ACHN (cell line): ENCODE measurements around the gene HOXA9.

Experiments used
- DNase-seq: peaks from one replicate; pipeline ENCODE4 v3.0.0-alpha.2; 2015
- in situ Hi-C: cut with HindIII; loops from 2 replicates; pipeline ENCODE4 v1.10.0; 2017; ENCODE audit warnings: low sequenced_read_pairs, low pct_ligation_motif_present, low pct_unique_long_range_greater_than_20kb

HOXA9 gene

GRCh38 chr7:27149842-27150567 is 15.3 kb downstream of the HOXA9 start:
- DNase-seq = peak; percentile 53
- in situ Hi-C loops = no loop called here

- in situ Hi-C loops = no loop called here
- DNase-seq = peak; percentile 40
These were observed 16.3 kb downstream of the HOXA9 start for GRCh38 chr7:27148756-27149641.

- in situ Hi-C loops = no loop called here
- DNase-seq = peak; percentile 52
These were observed 17.1 kb downstream of the HOXA9 start for GRCh38 chr7:27148031-27148755.

DNA sequence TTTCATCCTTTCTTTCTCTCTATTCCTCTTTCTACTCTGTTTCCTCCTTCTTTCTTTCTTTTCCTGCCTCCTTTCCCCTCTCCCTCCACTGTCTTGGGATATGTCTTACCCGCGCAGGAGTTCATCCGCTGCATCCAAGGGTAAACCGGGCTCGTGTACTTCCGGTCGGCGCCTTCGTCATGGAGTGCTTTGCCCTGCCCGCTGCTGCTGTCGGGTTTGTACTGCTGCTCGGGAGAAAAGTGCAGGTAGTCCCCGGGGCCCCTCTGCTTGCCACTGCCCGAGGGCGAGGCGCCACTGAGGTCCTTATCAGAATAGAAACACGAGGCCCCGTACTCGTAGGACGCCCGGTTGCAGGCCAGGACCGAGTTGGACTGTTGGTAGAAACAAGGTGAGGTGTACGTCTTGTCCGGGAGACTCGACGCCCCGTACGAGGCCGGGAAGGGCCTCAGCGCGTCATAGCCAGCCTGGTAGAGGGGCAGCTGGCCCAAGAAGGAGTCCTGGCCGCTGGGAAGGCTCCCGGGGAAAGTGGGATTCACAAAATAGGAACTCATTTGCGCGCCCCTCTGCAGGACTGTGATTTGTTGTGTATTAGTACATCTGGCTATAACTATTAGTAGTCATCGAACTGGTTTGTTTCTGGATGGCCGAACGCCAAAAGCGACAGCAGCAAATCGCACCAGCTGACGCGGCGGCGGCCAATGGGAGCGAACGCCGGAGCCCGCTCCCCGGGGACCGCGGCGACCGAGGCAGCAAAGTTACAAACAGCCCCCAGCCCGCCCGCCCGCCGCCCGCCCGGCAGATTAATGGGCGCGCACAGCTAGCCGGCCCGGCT is 17.9 kb downstream of the HOXA9 start, which contains the start of gene HOXA6:
TSS of gene HOXA6 (minus strand) at position 576 of the 832 bp plus-strand sequence. CDS start at position 551, 25 bp downstream.
- DNase-seq = no peak
- in situ Hi-C loops = no loop called here

DNA sequence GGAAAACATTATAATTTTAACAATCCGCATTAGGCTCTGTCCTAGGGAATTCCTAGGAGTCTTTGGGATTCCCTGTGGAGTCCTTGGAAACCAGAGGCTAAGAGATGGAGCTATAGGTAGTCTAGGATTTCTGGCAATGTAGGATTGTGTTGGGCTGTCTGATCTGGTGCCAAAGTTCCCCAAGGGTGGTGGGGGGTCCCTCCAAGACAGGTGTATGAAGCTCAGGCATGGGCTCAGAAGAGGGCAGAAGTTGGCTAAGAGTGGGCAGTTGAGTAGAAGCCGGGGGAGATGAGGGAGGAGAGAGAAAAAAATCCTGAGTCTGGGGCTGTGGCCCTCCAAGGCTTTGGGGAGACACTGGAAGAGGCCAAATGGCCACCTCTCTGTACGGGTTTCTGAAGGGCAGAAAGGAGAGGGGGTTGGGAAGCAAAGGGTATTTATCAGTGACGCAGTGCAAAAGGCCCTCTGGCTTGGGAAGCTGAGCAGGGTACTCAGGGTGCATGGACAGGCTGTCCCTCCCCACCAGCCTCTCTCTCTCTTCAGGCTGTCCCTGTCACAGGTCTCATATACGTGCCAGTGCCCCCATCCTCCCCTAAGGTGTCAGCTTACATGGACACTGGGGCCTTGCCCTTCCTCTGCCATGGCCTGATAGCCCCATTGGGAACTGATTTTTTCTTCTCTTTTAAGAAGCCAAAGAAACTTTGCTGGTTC is 18.7 kb downstream of the HOXA9 start:
- no peak for DNase-seq
- in situ Hi-C loops = no loop called here

- DNase-seq = no peak
- in situ Hi-C loops = no loop called here
These were observed 19.4 kb downstream of the HOXA9 start for GRCh38 chr7:27145914-27146412.

GRCh38 chr7:27145165-27145913 is 20.0 kb downstream of the HOXA9 start:
- DNase-seq = no peak
- in situ Hi-C loops = no loop called here

DNA sequence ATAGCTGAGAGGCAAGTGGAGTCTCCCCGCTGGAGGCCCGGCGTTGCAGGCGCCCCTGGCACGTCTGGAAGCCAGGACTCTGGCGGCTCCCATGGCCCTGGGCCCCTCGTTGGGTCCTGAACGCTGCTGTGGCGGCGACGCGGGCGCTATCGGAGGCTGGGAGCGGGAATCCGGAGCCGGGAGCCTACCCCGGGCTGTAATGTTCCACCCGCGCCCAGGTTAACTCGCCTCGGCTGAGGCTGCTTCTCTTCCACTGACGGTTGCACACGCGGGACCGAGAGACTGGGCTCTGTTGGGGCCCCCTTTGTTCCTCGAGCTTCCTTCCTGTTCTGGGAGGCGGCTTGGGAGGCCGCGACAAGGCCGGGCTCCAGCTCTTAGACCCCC is 20.6 kb downstream of the HOXA9 start:
- in situ Hi-C loops = no loop called here
- DNase-seq = no peak

GRCh38 chr7:27143950-27144780 is 21.2 kb downstream of the HOXA9 start:
- DNase-seq = no peak
- in situ Hi-C loops = no loop called here

GRCh38 chr7:27143023-27143949 is 22.1 kb downstream of the HOXA9 start, which contains the start of gene HOXA5:
HOXA5 (minus strand) TSS chr7:27143681; CDS start chr7:27143607, 74 bp downstream.
- in situ Hi-C loops = no loop called here
- peak; percentile 99 for DNase-seq

DNA sequence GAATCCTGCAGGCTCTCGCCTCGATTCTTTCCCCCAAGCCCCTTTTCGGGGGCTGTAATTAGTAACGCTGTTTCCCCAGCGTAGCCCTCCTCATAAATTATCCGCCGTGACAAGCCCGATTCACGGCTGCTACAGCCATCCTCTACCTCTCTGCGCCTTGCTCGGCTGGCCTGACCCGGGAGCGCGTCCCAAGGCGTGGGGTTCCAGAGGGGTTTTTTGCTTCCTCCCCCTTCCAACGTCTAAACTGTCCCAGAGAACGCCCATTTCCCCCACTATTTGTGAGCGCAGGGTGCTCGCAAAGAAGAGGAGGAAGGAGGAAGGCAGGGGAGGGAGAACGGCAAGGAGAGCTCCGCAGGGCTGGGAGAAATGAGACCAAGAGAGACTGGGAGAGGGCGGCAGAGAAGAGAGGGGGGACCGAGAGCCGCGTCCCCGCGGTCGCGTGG is 22.7 kb downstream of the HOXA9 start:
- in situ Hi-C loops = no loop called here
- DNase-seq = peak; percentile 46

GRCh38 chr7:27141923-27142579 is 23.3 kb downstream of the HOXA9 start:
- in situ Hi-C loops = no loop called here
- peak; percentile 87 for DNase-seq

DNA sequence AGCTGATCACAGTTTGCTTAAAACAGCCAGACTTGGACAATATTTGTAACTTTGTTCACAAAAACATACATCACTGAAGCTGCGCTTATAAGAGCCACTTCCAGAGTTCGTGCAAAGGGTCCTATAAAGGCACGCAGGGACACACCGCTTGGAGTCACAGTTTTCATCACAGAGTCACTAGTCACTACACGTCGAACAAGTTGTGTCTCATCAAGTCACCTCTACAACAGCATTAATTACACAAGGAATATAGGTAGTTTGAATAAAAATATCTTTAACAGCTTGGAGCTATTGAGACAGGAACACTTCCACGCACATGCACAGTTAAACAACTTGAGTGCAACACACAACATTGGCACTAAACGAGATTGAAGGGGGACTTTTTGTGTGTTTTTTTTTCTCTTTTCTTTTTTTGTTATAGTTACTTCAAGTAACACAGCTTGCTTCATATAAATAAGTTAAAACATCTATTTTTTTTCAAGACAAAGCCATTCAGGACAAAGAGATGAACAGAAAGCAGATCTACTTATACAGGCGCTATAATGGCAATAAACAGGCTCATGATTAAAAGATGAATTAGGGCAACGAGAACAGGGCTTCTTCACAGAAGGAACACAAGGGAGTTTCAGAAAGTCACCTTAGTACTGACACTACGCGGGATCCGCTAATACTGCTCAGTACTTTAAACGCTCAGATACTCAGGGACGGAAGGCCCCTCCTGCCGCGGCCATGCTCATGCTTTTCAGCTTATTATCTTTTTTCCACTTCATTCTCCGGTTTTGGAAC is 24.0 kb downstream of the HOXA9 start:
- no peak for DNase-seq
- in situ Hi-C loops = no loop called here
